ENCODE results near the gene GALK1.
A peak's percentile ranks its signal among the peaks of the same experiment; 100 is the strongest.
"Not testable (repeated sequence)": the region's sequence is repeated elsewhere in the genome, so short reads cannot be mapped to it uniquely, and the experiment has no call there.

Gene GALK1

DNA sequence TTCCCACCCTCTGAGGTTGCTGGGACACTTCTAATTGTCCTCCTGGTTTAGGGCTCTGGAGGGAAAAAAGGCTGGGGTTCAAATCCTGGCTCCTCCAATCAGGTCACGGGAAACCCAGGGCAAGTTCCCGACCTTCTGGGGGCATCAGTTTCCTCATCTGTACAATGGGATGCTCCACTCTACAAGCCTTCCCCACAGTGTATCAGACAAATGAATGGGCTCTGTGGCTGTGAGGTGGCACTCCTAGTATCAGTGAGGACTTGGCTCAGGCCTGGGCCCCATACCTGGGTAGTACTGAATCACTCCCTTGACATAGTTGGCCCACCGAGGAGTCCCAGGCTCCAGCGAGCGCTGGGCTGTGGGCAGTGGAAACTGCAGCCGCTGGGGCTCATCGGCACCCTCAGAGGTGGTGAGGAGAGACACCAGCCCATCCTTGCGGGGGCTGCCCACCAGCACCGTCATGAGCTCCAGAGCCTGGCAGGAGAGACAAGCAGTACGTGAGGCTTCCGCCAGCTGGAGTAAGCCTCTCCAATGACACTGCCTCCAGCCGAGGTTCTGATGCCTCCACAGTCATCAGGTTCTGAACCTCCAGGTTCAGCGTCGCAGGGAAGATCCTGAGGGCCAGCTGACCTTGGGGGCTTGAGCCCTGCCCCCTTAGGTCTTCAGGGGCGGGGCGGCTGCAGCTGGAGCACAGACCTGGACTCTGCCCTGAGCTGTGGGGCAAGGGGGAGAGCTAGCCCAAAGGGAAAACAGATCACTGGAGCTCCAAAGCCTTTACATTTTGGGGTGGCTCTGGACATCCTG lies 1.2 kb downstream of the GALK1 start:
- DNase-seq, result no peak

DNA sequence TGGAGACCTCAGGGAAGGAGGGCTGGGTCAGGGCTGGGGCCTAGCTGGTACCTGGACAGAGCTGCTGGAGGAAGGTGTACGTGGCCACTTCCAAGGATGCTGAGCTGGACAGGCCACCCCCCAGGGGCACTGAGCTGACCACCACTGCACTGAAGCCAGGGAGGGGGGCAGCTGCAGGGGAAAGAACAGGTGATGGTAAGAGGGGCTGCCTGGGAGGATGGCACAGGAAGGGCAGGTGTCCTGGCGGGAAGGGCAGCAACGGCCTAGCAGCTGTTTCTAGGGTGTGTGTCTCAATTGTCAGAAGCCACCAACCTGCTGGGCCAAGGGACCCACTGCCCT lies 1.8 kb downstream of the GALK1 start:
- DNase-seq, result no peak

DNA sequence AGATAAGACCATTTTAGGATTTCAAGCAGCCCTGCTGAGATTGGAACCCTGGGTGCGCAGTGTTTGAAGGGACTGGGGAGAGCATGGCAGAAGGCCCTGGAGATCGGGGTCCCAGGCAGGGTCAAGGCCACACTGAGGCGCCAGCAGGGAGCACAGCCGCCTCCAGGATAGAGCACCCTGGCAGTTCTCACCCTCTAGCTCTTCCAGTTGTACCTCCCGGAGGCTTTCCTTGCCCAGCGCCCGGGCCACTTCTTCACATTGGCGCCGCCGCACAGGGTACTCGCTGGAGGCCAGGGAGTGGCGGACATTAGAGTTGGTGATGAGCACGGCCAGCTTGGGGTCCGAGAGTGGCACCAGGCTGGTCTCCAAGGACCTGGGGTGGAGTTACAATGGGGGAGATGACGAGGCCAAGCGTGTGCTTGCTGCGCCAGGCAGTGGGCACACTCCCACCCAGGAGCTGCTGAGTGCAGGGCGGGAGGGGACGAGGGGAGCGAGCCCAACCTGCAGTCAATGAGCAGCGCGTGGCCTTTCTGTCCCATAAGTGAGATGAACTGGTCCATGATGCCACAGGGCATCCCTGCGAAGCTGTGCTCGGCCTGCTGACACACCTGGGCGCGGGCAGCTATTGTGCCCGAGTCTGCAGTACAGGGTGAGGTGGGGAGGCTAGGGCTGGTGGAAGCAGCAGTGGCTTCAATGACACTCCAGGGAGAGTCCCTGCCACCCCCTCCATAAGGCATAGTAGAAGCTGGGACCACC lies 2.3 kb downstream of the GALK1 start:
- DNase-seq, result no peak

DNA sequence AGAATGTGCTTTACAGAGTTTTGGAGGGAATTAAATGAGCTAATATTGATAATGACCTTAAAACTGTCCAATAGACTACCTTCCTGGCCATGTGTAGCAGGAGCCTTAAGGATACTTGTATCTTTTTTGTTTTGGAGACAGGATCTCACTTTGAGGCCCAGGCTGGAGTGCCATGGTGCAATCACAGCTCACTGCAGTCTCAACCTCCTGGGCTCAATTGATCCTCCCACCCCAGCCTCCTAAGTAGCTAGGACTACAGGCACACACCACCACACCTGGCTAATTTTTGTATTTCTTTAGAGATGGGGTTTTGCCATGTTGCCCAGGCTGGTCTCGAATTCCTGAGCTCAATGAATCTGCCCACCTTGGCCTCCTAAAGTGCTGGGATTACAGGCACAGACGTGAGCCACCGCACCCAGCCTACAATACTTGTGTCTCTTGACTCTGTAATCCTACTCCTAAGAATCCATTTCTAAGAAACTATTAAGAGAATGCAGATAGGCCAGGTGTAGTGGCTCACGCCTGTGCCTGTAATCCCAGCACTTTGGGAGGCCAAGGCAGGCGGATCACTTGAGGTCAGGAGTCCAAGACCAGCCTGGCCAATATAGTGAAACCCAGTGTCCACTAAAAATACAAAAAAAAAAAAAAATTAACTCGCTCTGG lies 4.9 kb downstream of the GALK1 start:
- not testable (repeated sequence) for DNase-seq

DNA sequence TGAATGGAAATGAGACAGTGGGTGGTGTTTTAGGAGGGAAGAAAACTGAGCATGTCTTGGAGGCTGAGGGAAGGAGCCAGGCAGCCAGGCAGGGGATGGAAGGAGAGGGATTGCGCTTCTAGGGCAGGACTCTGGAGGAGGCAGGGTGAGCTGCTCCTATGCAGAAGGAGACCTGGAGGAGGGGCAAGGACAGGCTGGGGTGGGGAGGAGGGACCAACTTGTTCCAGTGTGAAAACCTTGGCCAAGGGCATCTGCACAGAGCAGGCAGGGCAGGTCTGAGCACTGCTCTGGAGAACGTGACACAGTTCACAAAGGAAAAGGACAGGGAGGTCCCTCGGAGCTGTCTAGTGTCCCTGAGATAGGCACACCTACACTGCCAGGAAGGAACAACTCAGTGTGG lies 5.5 kb downstream of the GALK1 start:
- DNase-seq, result no peak

DNA sequence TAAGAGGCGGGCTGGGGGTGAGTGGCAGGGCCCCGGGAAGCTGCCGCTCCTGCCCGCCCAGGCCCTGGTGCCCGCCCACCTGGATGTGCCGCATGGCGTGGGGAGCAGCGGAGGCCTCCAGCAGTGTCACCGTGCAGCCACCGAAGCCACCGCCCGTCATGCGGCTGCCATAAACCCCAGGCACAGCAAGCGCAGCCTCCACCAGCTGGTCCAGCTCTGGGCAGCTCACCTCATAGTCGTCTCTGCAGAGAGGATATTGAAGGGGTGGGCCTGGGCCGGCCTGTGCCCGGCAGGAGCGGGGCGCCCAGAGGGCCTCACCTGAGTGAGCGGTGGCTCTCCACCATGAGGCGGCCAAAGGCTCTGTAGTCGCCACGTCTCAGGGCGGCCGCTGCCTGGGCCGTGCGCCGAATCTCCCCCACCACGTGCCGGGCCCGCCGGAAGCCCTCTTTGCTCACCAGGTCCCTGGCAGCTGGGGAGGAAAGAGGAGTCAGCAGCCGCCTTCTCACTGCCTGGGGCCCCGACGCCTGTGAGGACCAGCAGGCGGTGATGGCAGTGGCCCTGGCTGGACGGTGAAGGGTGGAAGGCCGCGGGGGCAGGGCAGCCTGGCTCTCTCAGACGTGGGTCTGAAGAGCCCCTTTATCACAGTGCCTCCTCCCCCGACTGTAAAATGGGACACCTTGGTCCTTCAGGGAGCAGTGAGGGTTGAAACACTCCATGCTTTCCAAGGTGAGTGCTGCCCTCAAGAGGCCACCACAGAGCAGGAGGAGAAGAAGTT lies 6.7 kb downstream of the GALK1 start:
- no peak for DNase-seq

DNA sequence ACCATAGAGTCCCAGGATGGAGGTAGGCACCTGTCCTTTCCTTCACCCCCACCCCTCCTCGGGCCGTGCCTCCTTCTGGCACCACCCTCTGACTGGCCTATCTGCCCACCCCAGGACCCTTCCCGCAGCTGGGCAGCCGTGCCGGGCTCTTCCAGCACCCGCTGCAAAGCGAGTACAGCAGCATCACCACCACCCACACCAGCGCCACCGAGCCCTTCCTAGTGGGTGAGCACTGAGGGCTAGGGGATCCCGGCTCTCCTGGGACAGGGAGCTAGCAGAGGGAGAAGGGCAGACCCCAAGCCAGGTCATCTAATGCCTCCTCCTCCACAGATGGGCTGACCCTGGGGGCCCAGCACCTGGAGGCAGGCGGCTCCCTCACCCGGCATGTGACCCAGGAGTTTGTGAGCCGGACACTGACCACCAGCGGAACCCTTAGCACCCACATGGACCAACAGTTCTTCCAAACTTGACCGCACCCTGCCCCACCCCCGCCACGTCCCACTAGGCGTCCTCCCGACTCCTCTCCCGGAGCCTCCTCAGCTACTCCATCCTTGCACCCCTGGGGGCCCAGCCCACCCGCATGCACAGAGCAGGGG lies 7.8 kb downstream of the GALK1 start:
- DNase-seq, result no peak

DNA sequence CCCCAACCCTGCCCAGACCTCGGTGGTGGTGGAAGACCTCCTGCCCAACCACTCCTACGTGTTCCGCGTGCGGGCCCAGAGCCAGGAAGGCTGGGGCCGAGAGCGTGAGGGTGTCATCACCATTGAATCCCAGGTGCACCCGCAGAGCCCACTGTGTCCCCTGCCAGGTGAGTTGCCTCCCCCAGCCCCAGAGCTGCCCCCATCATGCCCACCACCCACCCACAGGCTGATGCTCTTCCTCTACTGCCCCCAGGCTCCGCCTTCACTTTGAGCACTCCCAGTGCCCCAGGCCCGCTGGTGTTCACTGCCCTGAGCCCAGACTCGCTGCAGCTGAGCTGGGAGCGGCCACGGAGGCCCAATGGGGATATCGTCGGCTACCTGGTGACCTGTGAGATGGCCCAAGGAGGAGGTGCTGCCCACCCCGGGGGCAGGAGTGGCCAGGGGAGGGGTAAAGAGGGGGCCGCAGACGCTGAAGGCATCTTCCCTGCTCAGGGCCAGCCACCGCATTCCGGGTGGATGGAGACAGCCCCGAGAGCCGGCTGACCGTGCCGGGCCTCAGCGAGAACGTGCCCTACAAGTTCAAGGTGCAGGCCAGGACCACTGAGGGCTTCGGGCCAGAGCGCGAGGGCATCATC lies 8.4 kb downstream of the GALK1 start:
- DNase-seq, result no peak

DNA sequence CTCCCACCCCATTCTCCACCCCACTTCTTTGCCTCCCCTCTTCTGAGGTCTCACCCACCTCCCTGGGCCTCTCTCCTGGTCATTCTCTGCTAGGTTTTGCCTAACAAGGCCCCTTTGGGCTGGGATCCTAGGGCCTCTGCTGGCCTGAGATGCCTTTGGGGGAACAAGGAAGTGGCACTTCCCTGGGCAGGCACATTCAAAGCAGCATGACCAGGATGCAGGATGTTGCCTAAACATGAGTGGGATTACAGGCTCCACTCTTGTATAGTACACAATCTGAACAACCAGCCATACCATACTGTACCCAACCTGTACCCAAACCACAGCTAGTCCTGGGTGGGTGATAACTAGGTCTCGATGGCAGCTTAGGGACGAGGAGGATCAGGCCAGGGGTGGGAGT lies 9.0 kb downstream of the GALK1 start:
- DNase-seq, result no peak

DNA sequence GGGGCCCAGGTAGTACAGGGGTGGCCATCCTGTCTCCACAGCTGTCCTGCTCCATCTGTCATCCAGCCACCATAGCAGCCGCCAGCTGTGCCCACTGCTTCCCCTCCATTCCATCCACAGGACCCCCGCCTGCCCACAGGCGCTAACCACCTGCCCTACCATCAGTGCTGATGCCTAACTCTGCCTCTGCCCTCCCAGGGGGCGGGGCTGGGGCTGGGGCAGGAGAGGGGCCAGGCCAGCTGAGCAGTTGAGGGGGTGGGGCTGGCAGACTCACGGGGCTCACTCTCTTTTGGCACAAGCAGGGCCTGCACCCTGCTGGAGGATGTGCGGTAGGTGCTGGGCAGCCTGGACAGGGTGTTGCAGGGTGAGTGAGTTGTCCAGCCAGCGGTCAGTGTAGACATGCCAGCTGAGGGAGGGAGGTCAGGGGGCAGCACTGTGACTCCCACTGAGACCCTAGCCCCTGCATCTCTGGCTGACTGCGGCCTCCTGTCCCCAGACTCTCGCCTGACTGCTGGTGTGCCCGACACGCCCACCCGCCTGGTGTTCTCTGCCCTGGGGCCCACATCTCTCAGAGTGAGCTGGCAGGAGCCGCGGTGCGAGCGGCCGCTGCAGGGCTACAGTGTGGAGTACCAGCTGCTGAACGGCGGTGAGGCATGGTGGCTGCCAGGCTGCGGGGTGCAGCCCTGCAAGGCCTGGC lies 9.6 kb downstream of the GALK1 start:
- no peak for DNase-seq

DNA sequence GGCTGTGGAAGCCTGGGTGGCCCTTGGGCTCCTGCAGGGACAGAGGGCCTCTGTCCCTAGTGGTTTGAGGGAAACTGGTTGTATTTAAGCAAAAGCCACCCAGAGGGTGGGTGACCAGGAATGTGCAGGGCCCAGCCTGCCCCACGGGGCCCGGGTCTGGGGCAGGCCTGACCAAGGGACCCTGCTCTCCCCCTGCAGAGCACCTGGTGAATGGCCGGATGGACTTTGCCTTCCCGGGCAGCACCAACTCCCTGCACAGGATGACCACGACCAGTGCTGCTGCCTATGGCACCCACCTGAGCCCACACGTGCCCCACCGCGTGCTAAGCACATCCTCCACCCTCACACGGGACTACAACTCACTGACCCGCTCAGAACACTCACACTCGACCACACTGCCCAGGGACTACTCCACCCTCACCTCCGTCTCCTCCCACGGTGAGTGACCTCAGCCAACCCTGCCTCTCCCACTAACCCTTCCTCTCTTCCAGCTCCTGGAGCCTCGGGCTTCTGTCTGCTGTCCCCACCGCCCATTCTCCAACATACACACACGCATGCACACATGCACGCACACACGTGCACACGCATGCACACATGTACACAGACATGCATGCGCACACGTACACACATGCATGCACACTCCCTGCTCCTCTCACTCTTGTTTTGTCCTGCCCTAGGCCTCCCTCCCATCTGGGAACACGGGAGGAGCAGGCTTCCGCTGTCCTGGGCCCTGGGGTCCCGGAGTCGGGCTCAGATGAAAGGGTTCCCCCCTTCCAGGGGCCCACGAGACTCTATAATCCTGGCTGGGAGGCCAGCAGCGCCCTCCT lies 10.4 kb downstream of the GALK1 start:
- DNase-seq, result no peak

DNA sequence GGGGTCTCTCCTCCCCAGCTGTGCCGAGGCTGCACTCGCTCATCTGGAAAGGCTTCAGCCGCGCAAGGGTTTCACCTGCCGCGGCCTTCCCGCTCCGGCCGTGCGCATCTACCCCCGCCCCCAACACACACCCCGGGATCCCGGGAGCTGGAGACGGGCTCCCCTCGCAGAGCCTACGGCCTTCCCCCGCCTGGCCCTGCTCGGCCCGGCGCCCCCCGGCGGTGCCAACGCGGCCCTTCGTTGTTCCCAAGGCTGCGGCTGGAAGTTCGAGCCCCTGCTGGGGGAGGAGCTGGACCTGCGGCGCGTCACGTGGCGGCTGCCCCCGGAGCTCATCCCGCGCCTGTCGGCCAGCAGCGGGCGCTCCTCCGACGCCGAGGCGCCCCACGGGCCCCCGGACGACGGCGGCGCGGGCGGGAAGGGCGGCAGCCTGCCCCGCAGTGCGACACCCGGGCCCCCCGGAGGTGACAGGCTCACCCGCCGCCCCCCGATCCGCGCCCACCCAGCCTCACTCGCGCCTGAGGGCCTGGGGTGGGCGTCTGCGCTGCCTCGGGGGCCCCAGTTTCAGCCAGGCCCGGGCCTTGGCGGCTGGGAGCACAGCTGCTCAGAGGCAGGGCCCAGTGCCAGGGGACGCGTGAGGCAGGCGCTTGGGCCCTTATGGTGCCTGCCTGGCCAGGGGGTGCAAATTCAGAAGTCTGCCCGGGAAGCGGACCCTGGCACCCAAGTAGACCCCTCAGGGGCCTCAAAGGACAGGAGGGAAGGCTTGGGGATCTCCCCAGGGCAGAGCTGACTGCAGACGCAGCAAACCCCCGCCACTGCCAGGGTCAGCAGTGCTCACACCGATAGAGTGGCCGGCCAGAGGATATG lies 11.2 kb downstream of the GALK1 start:
- peak; percentile 58 for DNase-seq

DNA sequence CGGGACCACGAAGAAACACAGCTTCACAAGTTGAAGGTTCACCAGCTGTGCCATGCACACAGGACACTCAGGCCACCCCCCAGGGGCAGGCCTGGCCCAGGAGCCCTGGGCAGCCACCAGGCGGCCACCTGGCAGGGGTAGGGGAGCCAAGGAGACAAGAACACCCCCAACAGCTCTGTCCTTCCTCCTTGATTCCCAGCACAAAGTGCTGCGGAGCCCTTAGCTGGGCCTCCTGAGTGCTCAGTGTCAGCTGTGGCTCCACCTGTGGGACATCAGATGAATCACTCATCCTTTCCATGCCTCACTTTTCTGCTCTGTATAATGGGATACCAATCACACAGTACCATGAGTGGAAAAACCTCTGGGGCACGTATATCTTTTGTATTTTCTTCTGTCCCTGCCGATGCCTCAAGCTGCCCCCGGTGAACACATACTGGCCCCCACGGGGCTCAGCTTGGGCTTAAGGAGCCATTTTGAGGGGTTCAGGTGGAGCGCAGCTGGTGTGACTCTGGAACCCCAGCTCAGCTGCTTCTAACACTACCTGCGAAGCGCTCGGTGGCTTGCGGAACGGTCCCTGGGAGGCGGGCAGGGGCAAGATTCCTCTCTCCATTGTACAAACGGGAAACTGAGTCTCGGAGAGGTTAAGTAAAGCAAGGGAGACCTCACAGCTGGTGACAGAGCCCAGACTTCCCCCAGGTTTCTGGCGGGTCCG lies 12.0 kb downstream of the GALK1 start:
- no peak for DNase-seq

DNA sequence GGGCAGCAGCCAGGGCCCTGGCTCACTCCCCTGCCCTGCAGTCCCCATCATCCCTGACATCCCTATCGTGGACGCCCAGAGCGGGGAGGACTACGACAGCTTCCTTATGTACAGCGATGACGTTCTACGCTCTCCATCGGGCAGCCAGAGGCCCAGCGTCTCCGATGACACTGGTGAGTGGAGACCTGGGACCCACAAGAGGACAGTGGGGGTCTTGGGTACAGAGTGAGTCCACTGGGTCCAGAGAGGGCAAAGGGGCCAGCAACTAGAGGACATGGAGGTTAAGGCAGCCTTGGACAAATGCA lies 12.6 kb downstream of the GALK1 start:
- no peak for DNase-seq

DNA sequence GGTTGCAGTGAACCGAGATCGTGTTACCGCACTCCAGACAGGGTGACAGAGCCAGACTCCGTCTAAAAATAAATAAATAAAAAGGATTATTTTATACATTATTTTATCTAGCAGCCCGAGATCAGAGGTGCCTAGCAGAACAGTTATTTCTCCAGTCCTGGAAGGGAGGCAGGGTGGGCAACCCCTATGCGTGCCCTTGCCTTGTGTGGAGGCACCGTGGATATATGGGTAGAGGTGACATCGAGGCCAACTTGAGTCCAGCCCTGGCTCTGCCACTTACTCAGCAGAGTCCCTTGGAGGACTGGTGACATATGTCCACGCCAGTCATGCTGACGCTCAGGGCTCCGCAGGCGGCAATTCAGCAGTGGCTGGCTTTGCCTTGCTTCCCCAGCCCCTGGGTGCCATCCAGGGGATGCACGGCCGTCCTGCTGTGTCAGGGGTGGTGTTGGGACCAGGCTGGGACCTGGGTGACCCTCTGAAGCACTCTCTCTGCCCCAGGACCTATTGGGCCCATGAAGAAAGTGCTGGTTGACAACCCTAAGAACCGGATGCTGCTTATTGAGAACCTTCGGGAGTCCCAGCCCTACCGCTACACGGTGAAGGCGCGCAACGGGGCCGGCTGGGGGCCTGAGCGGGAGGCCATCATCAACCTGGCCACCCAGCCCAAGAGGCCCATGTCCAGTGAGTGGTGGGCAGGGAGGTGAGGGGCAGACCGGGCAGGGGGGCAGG lies 13.2 kb downstream of the GALK1 start:
- no peak for DNase-seq

DNA sequence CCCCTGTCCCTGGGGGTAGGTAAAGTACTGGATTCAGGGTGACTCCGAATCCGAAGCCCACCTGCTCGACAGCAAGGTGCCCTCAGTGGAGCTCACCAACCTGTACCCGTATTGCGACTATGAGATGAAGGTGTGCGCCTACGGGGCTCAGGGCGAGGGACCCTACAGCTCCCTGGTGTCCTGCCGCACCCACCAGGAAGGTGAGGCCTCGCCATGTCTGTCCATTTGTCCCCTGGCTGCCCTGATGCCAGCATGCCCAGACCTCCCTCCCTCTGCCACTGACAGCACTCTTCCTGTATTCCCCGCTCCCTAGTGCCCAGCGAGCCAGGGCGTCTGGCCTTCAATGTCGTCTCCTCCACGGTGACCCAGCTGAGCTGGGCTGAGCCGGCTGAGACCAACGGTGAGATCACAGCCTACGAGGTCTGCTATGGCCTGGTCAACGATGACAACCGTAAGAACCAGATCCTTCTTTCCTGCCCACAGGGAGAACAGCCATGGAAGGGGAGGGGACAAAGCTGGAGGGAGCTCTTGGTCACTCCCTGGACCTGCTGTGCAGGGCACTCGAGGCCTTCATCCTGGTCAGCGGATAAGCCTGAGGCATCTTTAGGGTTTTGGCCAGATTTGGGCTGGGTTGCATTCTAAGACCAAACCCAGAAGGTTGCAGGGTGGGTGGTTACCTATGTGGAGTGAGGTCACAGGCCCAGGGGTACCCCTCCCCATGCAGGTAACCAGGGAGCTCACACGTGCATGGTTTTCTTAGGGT lies 14.2 kb downstream of the GALK1 start:
- DNase-seq, result no peak

DNA sequence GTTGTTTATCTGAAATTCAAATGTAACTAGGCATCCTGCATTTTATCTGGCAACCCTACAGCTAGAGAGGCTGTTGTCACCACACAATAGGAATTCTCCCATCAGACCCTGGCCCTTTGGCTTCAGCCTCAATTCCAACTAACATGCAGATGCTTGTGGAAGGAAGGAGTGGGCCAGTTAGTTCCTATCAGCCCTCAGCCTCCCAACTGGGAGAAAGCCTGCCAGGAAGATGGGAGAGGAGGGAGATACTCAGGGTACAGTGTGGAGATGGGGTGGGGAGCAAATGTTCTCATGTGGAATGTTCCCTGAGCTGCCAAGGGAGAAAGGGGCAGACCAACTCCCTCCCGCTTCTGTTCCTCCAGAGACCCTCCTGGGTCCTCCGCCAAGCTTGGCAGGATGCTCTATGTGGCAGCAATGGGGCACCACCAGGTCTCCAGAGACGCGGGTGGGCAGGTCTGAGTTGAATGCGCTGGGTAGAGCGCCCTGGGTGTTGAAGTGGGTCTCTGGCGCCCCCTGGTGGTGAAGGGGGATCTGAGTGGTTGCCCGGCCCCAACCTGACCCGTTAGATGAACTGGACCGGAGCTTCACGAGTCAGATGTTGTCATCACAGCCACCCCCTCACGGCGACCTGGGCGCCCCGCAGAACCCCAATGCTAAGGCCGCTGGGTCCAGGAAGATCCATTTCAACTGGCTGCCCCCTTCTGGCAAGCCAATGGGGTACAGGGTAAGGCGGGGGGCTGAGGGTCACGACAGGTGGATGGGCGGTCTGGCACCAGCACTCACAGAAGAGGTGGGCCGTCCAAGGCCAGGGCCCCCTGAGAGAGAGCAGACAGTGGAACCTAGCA lies 15.2 kb downstream of the GALK1 start:
- peak; percentile 79 for DNase-seq
